Adrenal gland (tissue), 5 donors: Measurements from ENCODE around the gene IL18R1.
"Not testable (repeated sequence)": the region's sequence is repeated elsewhere in the genome, so short reads cannot be mapped to it uniquely, and the experiment has no call there.

Source experiments
- CTCF ChIP-seq, 6 experiments: fragments of 450-650 bp in 4 of 6; fragments of 200-600 bp in 2 of 6; sonication (generic) in 1 of 6; IDR thresholded peaks; 1 replicate in 5 of 6; 2 replicates in 1 of 6; pipeline versions ENCODE4 v1.5.1 to v1.8.0; 2016 to 2021; ENCODE audit warnings: antibody characterized with exemption in 6 of 6, mild to moderate bottlenecking in 2 of 6, moderate library complexity in 1 of 6
- POLR2A ChIP-seq, 2 donors: fragments of 450-650 bp; IDR thresholded peaks; one replicate each; pipeline ENCODE4 v1.6.1; 2017; ENCODE audit warnings: antibody characterized with exemption in 2 of 2, mild to moderate bottlenecking in 2 of 2, moderate library complexity in 1 of 2
- donor health status: DM: no; HTN: no; CAD: no.

GRCh38 chr2:102324914-102325313 lies 30.7 kb upstream of the IL18R1 start:
- TF ChIP-seq CTCF, POLR2A (IDR thresholded peaks at IDR 0.05): not testable (repeated sequence)
